Measurements from ENCODE around the gene TTC7B.

DNA sequence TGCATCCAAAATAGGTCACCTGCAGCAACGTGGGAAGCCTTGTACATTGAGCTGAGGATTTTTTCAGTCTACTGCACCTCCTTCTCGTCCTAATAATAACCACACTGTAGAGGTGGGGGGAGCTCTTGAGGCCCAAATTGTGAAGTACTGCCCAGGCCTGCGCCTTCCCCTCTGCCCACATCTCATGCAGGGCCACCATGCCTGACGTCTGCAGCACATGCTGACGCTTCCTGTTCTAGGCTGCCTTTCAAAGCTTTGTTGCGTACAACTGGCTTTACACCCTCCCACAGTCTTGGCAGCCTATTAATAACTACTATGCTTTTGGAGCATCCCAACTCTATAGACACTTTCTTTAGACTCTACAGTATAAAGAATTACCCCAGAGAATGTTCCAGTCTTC is 26.5 kb upstream of the TTC7B start:
- TF ChIP-seq POLR2A (IDR thresholded peaks at IDR 0.05; ENCODE audit: low read depth, low read length): no peak
- no peak for TF ChIP-seq POLR2AphosphoS5 (IDR thresholded peaks at IDR 0.05; ENCODE audit: low read depth, low read length)
- no peak for TF ChIP-seq TAF1 (IDR thresholded peaks at IDR 0.05; ENCODE audit: borderline replicate concordance, low read depth, low read length)
